OCI-LY7 (cell line): ENCODE results near the gene KLB. TPM values are rescaled to one million over a fixed set of nuclear protein-coding genes. Genes with fewer than 3 reads are reported as not detected.

Experiments
- BruUV-seq: library from RNA; stranded (reverse); fragments of 400-500 nt; replicated peaks from 2 replicates; lab custom pipeline; 2021; lab: Mats Ljungman, UMichigan
- CTCF ChIA-PET: fragments of 300-600 bp; sonication (Branson Sonifier 250); formaldehyde crosslinking; loops from one replicate; lab custom pipeline; 2022; ENCODE audit warnings: antibody characterized with exemption; ENCODE audit not compliant: unreplicated experiment; lab: Charles Lee
- POLR2A ChIA-PET: fragments of 300-600 bp; sonication (Branson Sonifier 250); formaldehyde crosslinking; loops from one replicate; lab custom pipeline; 2022; ENCODE audit warnings: antibody characterized with exemption; lab: Charles Lee
- DNase-seq: peaks from one replicate; pipeline ENCODE4 v3.0.0-alpha.2; 2015; ENCODE audit warnings: low spot score
- H2AFZ ChIP-seq: fragments of 200-600 bp; sonication (generic), shearing (Covaris generic); 2 replicates; pipeline ENCODE4 v1.6.1; 2014; ENCODE audit warnings: mild to moderate bottlenecking, antibody characterized with exemption, low read length, moderate library complexity
- H3K27ac ChIP-seq: fragments of 200-600 bp; sonication (generic); 2 replicates; pipeline ENCODE4 v1.5.1; 2014; ENCODE audit warnings: mixed run types, low read depth, mild to moderate bottlenecking, moderate library complexity, low read length, inconsistent platforms; ENCODE audit not compliant: poor library complexity, severe bottlenecking
- H3K36me3 ChIP-seq: fragments of 200-600 bp; sonication (generic); 2 replicates; pipeline ENCODE4 v1.6.1; 2014; ENCODE audit warnings: mild to moderate bottlenecking, antibody characterized with exemption, low read length, moderate library complexity, mixed read lengths; ENCODE audit not compliant: insufficient read depth
- H3K4me1 ChIP-seq: fragments of 200-600 bp; sonication (generic); 2 replicates; pipeline ENCODE4 v1.5.1; 2014; ENCODE audit warnings: mild to moderate bottlenecking, low read length; ENCODE audit not compliant: insufficient read depth, poor library complexity, severe bottlenecking
- H3K4me2 ChIP-seq: fragments of 200-600 bp; sonication (generic); 2 replicates; pipeline ENCODE4 v1.6.1; 2014; ENCODE audit warnings: mild to moderate bottlenecking, low read length
- H3K4me3 ChIP-seq: fragments of 200-600 bp; sonication (generic); 2 replicates; pipeline ENCODE4 v1.5.1; 2014; ENCODE audit warnings: mild to moderate bottlenecking, low read depth, low read length; ENCODE audit not compliant: poor library complexity, severe bottlenecking
- H3K79me2 ChIP-seq: fragments of 200-600 bp; sonication (generic); 2 replicates; pipeline ENCODE4 v1.6.1; 2016; ENCODE audit warnings: low read depth, mild to moderate bottlenecking, low read length, moderate library complexity, mixed read lengths; ENCODE audit not compliant: insufficient read depth
- H3K9me2 ChIP-seq: fragments of 200-600 bp; sonication (generic); 2 replicates; pipeline ENCODE4 v1.6.1; 2016; ENCODE audit warnings: mild to moderate bottlenecking, low read length, mixed read lengths; ENCODE audit not compliant: insufficient read depth
- H3K9me3 ChIP-seq: fragments of 200-600 bp; sonication (generic); 2 replicates; pipeline ENCODE4 v1.6.1; 2014; ENCODE audit warnings: mild to moderate bottlenecking, mixed run types, low read length, mixed read lengths
- H4K20me1 ChIP-seq: fragments of 200-600 bp; sonication (generic); 2 replicates; pipeline ENCODE4 v1.6.1; 2014; ENCODE audit warnings: mild to moderate bottlenecking, antibody characterized with exemption, low read length, moderate library complexity, mixed read lengths; ENCODE audit not compliant: insufficient read depth
- CTCF ChIP-seq: fragments of 200-600 bp; sonication (generic); conservative IDR thresholded peaks from 2 replicates; pipeline ENCODE4 v1.5.1; 2014; ENCODE audit warnings: mild to moderate bottlenecking, antibody characterized with exemption, low read length, moderate library complexity, mixed read lengths
- EZH2phosphoT487 ChIP-seq: fragments of 200-600 bp; sonication (generic); IDR thresholded peaks from 2 replicates; pipeline ENCODE4 v1.6.1; 2018; ENCODE audit warnings: low read depth, borderline replicate concordance, mild to moderate bottlenecking, mixed run types, antibody characterized with exemption, low read length, moderate library complexity, mixed read lengths
- intact Hi-C: fragments of 100-400 bp; cut with micrococcal nuclease; formaldehyde crosslinking; loops from one replicate; pipeline ENCODE4 v1.10.0; 2022; ENCODE audit not compliant: unreplicated experiment
- microRNA-seq: library from miRNA; unstranded; fragments of <30 nt; microRNA quantifications from one replicate; pipeline ENCODE4 v1.2.0, GENCODE V29; 2022; ENCODE audit warnings: borderline replicate concordance
- small RNA-seq: library from RNA; depleted of rRNA; stranded (forward); fragments of <200 nt; gene quantifications from one replicate; pipeline ENCODE3, GENCODE V24; 2014
- total RNA-seq, 2 experiments: library from RNA; depleted of rRNA in 1 of 2; stranded (reverse); fragments of >200 nt in 1 of 2; shearing (Covaris generic) in 1 of 2; gene quantifications; 2 replicates each; pipeline ENCODE4 v1.2.3, GENCODE V29; 2014 to 2022

Gene KLB
- total RNA-seq, 2 experiments from 2014 or later: not detected

DNA sequence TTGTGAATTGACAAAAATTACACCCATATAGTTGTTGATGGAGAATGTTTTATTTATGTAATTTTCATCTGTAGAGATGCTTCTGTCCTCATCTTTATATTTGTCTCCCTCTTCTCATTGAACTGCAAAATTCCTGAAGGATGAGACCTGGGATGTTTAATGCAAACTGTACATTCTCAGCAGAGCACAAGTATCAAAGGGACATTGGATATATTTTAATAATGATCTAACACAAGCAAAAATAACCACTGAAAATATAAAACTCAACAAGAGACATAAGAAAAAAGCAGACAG is 91.9 kb downstream of the KLB start:
- ChIA-PET CTCF (no interaction called here), POLR2A (no interaction called here)
- no peaks in the 10 kb centered on the region for H3K9me3 ChIP-seq
- DNase-seq: no peak
- no peaks in the 10 kb centered on the region for H3K4me1 ChIP-seq
- intact Hi-C loops: no loop called here
- no peaks in the 10 kb centered on the region for H4K20me1 ChIP-seq
- no peaks in the 10 kb centered on the region for H3K79me2 ChIP-seq
- no TSS peak for BruUV-seq
- no peak overlapping the region for H3K4me3 ChIP-seq
- peaks cover 28% of the 10 kb centered on the region for H3K36me3 ChIP-seq
- no peak overlapping the region for H2AFZ ChIP-seq
- H3K4me2 ChIP-seq: no peak overlapping the region
- H3K27ac ChIP-seq: no peak overlapping the region
- TF ChIP-seq EZH2phosphoT487 (no peak), CTCF (no peak)
- no peaks in the 10 kb centered on the region for H3K9me2 ChIP-seq

Small RNA genes lying within 50 kb of the gene (microRNA-seq; reads per million reads assigned to microRNA genes)
- gene MIR5591: not detected

Small RNA genes lying within 50 kb of the gene (small RNA-seq; reads per million reads assigned to genes)
- gene MIR5591 (not detected), gene RF00019 (not detected), gene RNU6-887P (not detected)

Other genes starting within 250 kb of the KLB start
- gene WDR19, start 224.4 kb upstream of the KLB start, total RNA-seq (2014; rRNA removed; shearing (Covaris generic)): 40.5 and 41.2 TPM in 2 replicates
- gene WDR19, start 224.4 kb upstream of the KLB start, total RNA-seq (2022): 47.5 and 51.0 TPM in 2 replicates
- gene RFC1, start 40.6 kb upstream of the KLB start, total RNA-seq (2014; rRNA removed; shearing (Covaris generic)): 72.7 and 91.0 TPM in 2 replicates
- gene RFC1, start 40.6 kb upstream of the KLB start, total RNA-seq (2022): 129 and 135 TPM in 2 replicates
- gene RPL9, start 52.0 kb downstream of the KLB start, total RNA-seq (2014; rRNA removed; shearing (Covaris generic)): 2,571 and 3,860 TPM in 2 replicates
- 1,698 and 1,735 TPM in 2 replicates for gene RPL9, start 52.0 kb downstream of the KLB start, total RNA-seq (2022)
- gene LIAS, start 52.1 kb downstream of the KLB start, total RNA-seq (2014; rRNA removed; shearing (Covaris generic)): 12.7 and 15.1 TPM in 2 replicates
- gene LIAS, start 52.1 kb downstream of the KLB start, total RNA-seq (2022): 28.3 and 28.4 TPM in 2 replicates
- 8.1 and 9.8 TPM in 2 replicates for gene UGDH, start 120.5 kb downstream of the KLB start, total RNA-seq (2014; rRNA removed; shearing (Covaris generic))
- gene UGDH, start 120.5 kb downstream of the KLB start, total RNA-seq (2022): 28.6 and 33.6 TPM in 2 replicates
- 0.03 TPM in 1 of 2 replicates, not detected in the other for gene SMIM14, start 231.9 kb downstream of the KLB start, total RNA-seq (2014; rRNA removed; shearing (Covaris generic))
- 1.1 and 1.8 TPM in 2 replicates for gene SMIM14, start 231.9 kb downstream of the KLB start, total RNA-seq (2022)